Measurements from ENCODE around the gene NRAP.

DNA sequence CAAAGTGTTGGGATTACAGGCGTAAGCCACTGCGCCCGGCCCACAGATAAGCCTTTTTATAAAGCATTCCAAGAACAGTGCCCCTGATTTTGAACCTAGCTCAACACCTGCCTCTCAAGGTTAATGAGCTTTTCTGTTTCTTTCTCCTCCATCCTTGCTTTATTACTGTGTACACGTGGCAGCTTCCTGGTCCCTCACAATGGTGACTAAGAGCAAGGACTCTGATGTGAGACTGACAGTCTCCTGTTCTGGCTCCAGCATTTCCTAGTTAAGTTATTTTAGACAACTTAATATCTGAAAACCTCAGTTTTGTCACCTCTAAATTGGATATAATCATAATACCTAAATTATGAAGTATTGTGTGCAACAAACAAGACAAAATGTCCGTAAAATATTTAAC is 101.1 kb downstream of the NRAP start:
- TF ChIP-seq, protein P1, sequence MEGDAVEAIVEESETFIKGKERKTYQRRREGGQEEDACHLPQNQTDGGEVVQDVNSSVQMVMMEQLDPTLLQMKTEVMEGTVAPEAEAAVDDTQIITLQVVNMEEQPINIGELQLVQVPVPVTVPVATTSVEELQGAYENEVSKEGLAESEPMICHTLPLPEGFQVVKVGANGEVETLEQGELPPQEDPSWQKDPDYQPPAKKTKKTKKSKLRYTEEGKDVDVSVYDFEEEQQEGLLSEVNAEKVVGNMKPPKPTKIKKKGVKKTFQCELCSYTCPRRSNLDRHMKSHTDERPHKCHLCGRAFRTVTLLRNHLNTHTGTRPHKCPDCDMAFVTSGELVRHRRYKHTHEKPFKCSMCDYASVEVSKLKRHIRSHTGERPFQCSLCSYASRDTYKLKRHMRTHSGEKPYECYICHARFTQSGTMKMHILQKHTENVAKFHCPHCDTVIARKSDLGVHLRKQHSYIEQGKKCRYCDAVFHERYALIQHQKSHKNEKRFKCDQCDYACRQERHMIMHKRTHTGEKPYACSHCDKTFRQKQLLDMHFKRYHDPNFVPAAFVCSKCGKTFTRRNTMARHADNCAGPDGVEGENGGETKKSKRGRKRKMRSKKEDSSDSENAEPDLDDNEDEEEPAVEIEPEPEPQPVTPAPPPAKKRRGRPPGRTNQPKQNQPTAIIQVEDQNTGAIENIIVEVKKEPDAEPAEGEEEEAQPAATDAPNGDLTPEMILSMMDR (optimal IDR thresholded peaks at IDR 0.05 in 1 of 3, IDR thresholded peaks at IDR 0.05 in 1 of 3, conservative IDR thresholded peaks at IDR 0.05 in 1 of 3; ENCODE audit: extremely low read depth in 1 of 3, insufficient read depth in 2 of 3, low read length in 3 of 3): no peak
- no peak for TF ChIP-seq EZH2 (IDR thresholded peaks at IDR 0.05; ENCODE audit: low read length)
